GM18951 (cell line): ENCODE results near the gene ERFL.

Experiments
- POLR2A ChIP-seq: IDR thresholded peaks from 4 replicates; pipeline ENCODE4 v1.6.1; 2011; ENCODE audit warnings: mild to moderate bottlenecking; ENCODE audit not compliant: insufficient read length, insufficient read depth; ENCODE audit errors: extremely low read depth
- in situ Hi-C: fragments of 300-500 bp; cut with MboI; formaldehyde crosslinking; loops from one replicate; pipeline ENCODE4 v1.12.0; 2022; ENCODE audit warnings: low sequenced_read_pairs, mixed read lengths, inconsistent platforms; ENCODE audit not compliant: unreplicated experiment

ERFL gene

GRCh38 chr19:41861846-41862245, 66.4 kb downstream of the ERFL start:
- in situ Hi-C loops: no loop called here
- TF ChIP-seq POLR2A: no peak

- no peak for TF ChIP-seq POLR2A
- in situ Hi-C loops: no loop called here
These were observed 67.0 kb downstream of the ERFL start for GRCh38 chr19:41861116-41861768.

GRCh38 chr19:41860419-41861115, 67.7 kb downstream of the ERFL start:
- no peak for TF ChIP-seq POLR2A
- in situ Hi-C loops: no loop called here

GRCh38 chr19:41859618-41860418, 68.4 kb downstream of the ERFL start, which contains the start of gene RPS19:
TSS of gene RPS19 (plus strand) at chr19:41860255. CDS start at chr19:41860775, 520 bp downstream.
- in situ Hi-C loops: no loop called here
- TF ChIP-seq POLR2A: peak; percentile 96

GRCh38 chr19:41859213-41859617, 69.0 kb downstream of the ERFL start:
- no peak for TF ChIP-seq POLR2A

More at GRCh38 chr19:41859213-41859617, 69.0 kb downstream of the ERFL start:
- in situ Hi-C loops: no loop called here
